WTC11 (cell line): ENCODE measurements around the gene HIVEP2. TPM values are rescaled to one million over a fixed set of nuclear protein-coding genes. Genes with fewer than 3 reads are reported as not detected.

Experiments
- ATAC-seq: fragments of 200-7000 bp; cut with Tn5 transposase; 2 replicates; pipeline ENCODE4 v1.10.0; 2021; ENCODE audit warnings: mild to moderate bottlenecking, moderate library complexity
- CTCF ChIA-PET: fragments of 300-600 bp; sonication (Branson Sonifier 250); formaldehyde crosslinking; loops from one replicate; lab custom pipeline; 2021; ENCODE audit warnings: antibody characterized with exemption; lab: Charles Lee
- POLR2A ChIA-PET: fragments of 350-600 bp; sonication (Branson Sonifier 250); formaldehyde crosslinking; loops from one replicate; lab custom pipeline; 2021; ENCODE audit warnings: antibody characterized with exemption; lab: Charles Lee
- DNase-seq: peaks from one replicate; pipeline ENCODE4 v3.0.0; 2021; ENCODE audit warnings: low spot score
- H3K27ac Mint-ChIP-seq: 2 replicates; pipeline ENCODE4 v1.8.0; 2021; ENCODE audit warnings: mixed read lengths
- H3K27me3 Mint-ChIP-seq: 2 replicates; pipeline ENCODE4 v1.8.0; 2021; ENCODE audit warnings: low read depth, mild to moderate bottlenecking, moderate library complexity, mixed read lengths
- H3K36me3 Mint-ChIP-seq: 2 replicates; pipeline ENCODE4 v1.8.0; 2021; ENCODE audit warnings: mixed read lengths
- H3K4me1 Mint-ChIP-seq: 2 replicates; pipeline ENCODE4 v1.8.0; 2022; ENCODE audit warnings: mixed read lengths
- H3K4me3 Mint-ChIP-seq: 2 replicates; pipeline ENCODE4 v1.8.0; 2021; ENCODE audit warnings: mild to moderate bottlenecking, moderate library complexity, mixed read lengths
- H3K9me3 Mint-ChIP-seq: 2 replicates; pipeline ENCODE4 v1.8.0; 2021; ENCODE audit warnings: mixed read lengths
- AR ChIP-seq: fragments of 250-450 bp; sonication (Bioruptor Pico); IDR thresholded peaks from 2 replicates; pipeline ENCODE4 v1.9.0; 2021; ENCODE audit warnings: mild to moderate bottlenecking
- E2F4 ChIP-seq: sonication (generic); formaldehyde crosslinking; IDR thresholded peaks from 2 replicates; pipeline ENCODE4 v1.8.1; 2022; ENCODE audit warnings: low read depth, mild to moderate bottlenecking, moderate library complexity, missing genetic modification reagents, borderline replicate concordance
- ESRRA ChIP-seq: sonication (generic); formaldehyde crosslinking; IDR thresholded peaks from 2 replicates; pipeline ENCODE4 v1.8.1; 2022; ENCODE audit warnings: mild to moderate bottlenecking, missing genetic modification reagents, borderline replicate concordance
- ETV6 ChIP-seq: sonication (generic); formaldehyde crosslinking; IDR thresholded peaks from 2 replicates; pipeline ENCODE4 v1.8.1; 2022; ENCODE audit warnings: mild to moderate bottlenecking, missing genetic modification reagents
- GABPB1 ChIP-seq: sonication (generic); formaldehyde crosslinking; IDR thresholded peaks from 2 replicates; pipeline ENCODE4 v1.8.1; 2023; ENCODE audit warnings: mild to moderate bottlenecking, missing genetic modification reagents
- IRF1 ChIP-seq: sonication (generic); formaldehyde crosslinking; IDR thresholded peaks from 2 replicates; pipeline ENCODE4 v1.8.0; 2023; ENCODE audit warnings: missing genetic modification reagents
- MXD4 ChIP-seq: fragments of 250-450 bp; sonication (Bioruptor Pico); IDR thresholded peaks from 2 replicates; pipeline ENCODE4 v1.8.0; 2021; ENCODE audit warnings: mild to moderate bottlenecking, moderate library complexity, borderline replicate concordance
- NR1H2 ChIP-seq: sonication (generic); formaldehyde crosslinking; IDR thresholded peaks from 2 replicates; pipeline ENCODE4 v1.9.0; 2021; ENCODE audit warnings: mild to moderate bottlenecking, moderate library complexity, missing genetic modification reagents
- NR3C1 ChIP-seq: sonication (generic); formaldehyde crosslinking; conservative IDR thresholded peaks from 2 replicates; pipeline ENCODE4 v1.8.1; 2023; ENCODE audit warnings: low read depth, mild to moderate bottlenecking, missing genetic modification reagents
- OVOL2 ChIP-seq: fragments of 250-450 bp; sonication (Bioruptor Pico); IDR thresholded peaks from 2 replicates; pipeline ENCODE4 v1.9.0; 2021; ENCODE audit warnings: mild to moderate bottlenecking, borderline replicate concordance
- PRDM15 ChIP-seq: sonication (generic); formaldehyde crosslinking; IDR thresholded peaks from 2 replicates; pipeline ENCODE4 v1.8.0; 2022; ENCODE audit warnings: missing genetic modification reagents
- PREB ChIP-seq: sonication (generic); formaldehyde crosslinking; IDR thresholded peaks from 2 replicates; pipeline ENCODE4 v1.8.1; 2022; ENCODE audit warnings: mild to moderate bottlenecking, missing genetic modification reagents, moderate library complexity, borderline replicate concordance
- RORB ChIP-seq: fragments of 250-450 bp; sonication (Bioruptor Pico); IDR thresholded peaks from 2 replicates; pipeline ENCODE4 v1.9.0; 2021; ENCODE audit warnings: mild to moderate bottlenecking
- SMAD3 ChIP-seq: sonication (generic); formaldehyde crosslinking; IDR thresholded peaks from 2 replicates; pipeline ENCODE4 v1.8.0; 2022; ENCODE audit warnings: missing genetic modification reagents, mild to moderate bottlenecking, borderline replicate concordance
- TCF7 ChIP-seq: sonication (generic); formaldehyde crosslinking; IDR thresholded peaks from 2 replicates; pipeline ENCODE4 v1.8.0; 2022; ENCODE audit warnings: mild to moderate bottlenecking, low read depth, missing genetic modification reagents, moderate library complexity
- ZMAT4 ChIP-seq: fragments of 250-450 bp; sonication (Bioruptor Pico); IDR thresholded peaks from 2 replicates; pipeline ENCODE4 v1.9.0; 2021; ENCODE audit warnings: mild to moderate bottlenecking
- ZNF317 ChIP-seq: sonication (generic); formaldehyde crosslinking; IDR thresholded peaks from 2 replicates; pipeline ENCODE4 v1.8.1; 2023; ENCODE audit warnings: low read depth, mild to moderate bottlenecking, moderate library complexity, missing genetic modification reagents, borderline replicate concordance
- ZNF423 ChIP-seq: fragments of 250-450 bp; sonication (Bioruptor Pico); IDR thresholded peaks from 2 replicates; pipeline ENCODE4 v2.1.2; 2022; ENCODE audit warnings: mild to moderate bottlenecking, moderate library complexity
- ZNF512 ChIP-seq: sonication (generic); formaldehyde crosslinking; IDR thresholded peaks from 2 replicates; pipeline ENCODE4 v1.8.1; 2022; ENCODE audit warnings: missing genetic modification reagents, borderline replicate concordance
- ZSCAN18 ChIP-seq: fragments of 250-450 bp; sonication (Bioruptor Pico); IDR thresholded peaks from 2 replicates; pipeline ENCODE4 v2.1.2; 2022; ENCODE audit warnings: mild to moderate bottlenecking, moderate library complexity
- total RNA-seq: library from RNA; stranded (reverse); gene quantifications from 3 replicates; pipeline ENCODE4 v1.2.3, GENCODE V29; 2021

HIVEP2 gene
- total RNA-seq, 1 experiment from 2014 or later: 11.5 TPM

GRCh38 chr6:142985281-142985680, 40.3 kb upstream of the HIVEP2 start (continued):
- no peak for TF ChIP-seq ZNF512
- no peak for TF ChIP-seq GABPB1
- no peak for TF ChIP-seq ESRRA (CRISPR knock-in tag)
- TF ChIP-seq AR (CRISPR knock-in tag): no peak

- Mint-ChIP-seq H3K36me3 (peaks cover 16% of the 10 kb centered on the region), H3K27me3 (no peaks in the 10 kb centered on the region; the same call in 1 of the 2 replicates), H3K4me1 (no peaks in the 10 kb centered on the region), H3K9me3 (peaks cover 42% of the 10 kb centered on the region), H3K4me3 (no peak overlapping the region), H3K27ac (no peak overlapping the region)
- ChIA-PET POLR2A (no interaction called here), CTCF (no interaction called here)
- ATAC-seq (no peak), DNase-seq (no peak)
- TF ChIP-seq TCF7 (CRISPR knock-in tag) (no peak), PRDM15 (CRISPR knock-in tag) (no peak), ETV6 (CRISPR knock-in tag) (no peak), MXD4 (no peak), PREB (CRISPR knock-in tag) (no peak), RORB (no peak), SMAD3 (no peak), ZMAT4 (CRISPR knock-in tag) (no peak), NR1H2 (CRISPR knock-in tag) (no peak), ZSCAN18 (CRISPR knock-in tag) (no peak), AR (CRISPR knock-in tag) (no peak), OVOL2 (CRISPR knock-in tag) (no peak), NR3C1 (CRISPR knock-in tag) (no peak), E2F4 (CRISPR knock-in tag) (no peak), IRF1 (no peak), ZNF423 (CRISPR knock-in tag) (no peak), ZNF317 (CRISPR knock-in tag) (no peak)
These were observed 39.4 kb upstream of the HIVEP2 start for GRCh38 chr6:142984386-142984785.
